K562 (cell line): ENCODE results near the gene IL1RAPL2.

Experiments used
- CBFA2T2 ChIP-seq: fragments of 450-650 bp; conservative IDR thresholded peaks from 2 replicates; pipeline ENCODE4 v1.6.1; 2017; ENCODE audit warnings: mild to moderate bottlenecking
- CTCF ChIP-seq, 3 experiments: IDR thresholded peaks in 2 of 3; conservative IDR thresholded peaks in 1 of 3; 2 replicates each; pipeline ENCODE4 v1.5.1; 2011 to 2012; ENCODE audit warnings: low read length in 3 of 3, mild to moderate bottlenecking in 3 of 3, control low read depth in 2 of 3, improper control_type of control experiment in 1 of 3, inconsistent platforms in 1 of 3, low read depth in 1 of 3, mixed read lengths in 1 of 3, moderate library complexity in 1 of 3; ENCODE audit not compliant: insufficient read depth in 2 of 3
- EP300 ChIP-seq: IDR thresholded peaks from 2 replicates; pipeline ENCODE4 v1.6.1; 2012; ENCODE audit warnings: low read length, improper control_type of control experiment
- GTF2A2 ChIP-seq: IDR thresholded peaks from 2 replicates; pipeline ENCODE4 v1.6.1; 2016; ENCODE audit warnings: mild to moderate bottlenecking, missing genetic modification characterization, missing compliant biosample characterization
- MYC ChIP-seq, 2 experiments: fragments of 250-450 bp in 1 of 2; sonication (Bioruptor Pico) in 1 of 2; IDR thresholded peaks; 2 replicates each; pipeline versions ENCODE4 v1.5.1 to v1.6.1; 2012 to 2021; ENCODE audit warnings: low read depth in 2 of 2, borderline replicate concordance in 1 of 2, improper control_type of control experiment in 1 of 2, low read length in 1 of 2, mild to moderate bottlenecking in 1 of 2, moderate library complexity in 1 of 2
- PBX2 ChIP-seq, 2 experiments: IDR thresholded peaks in 1 of 2; conservative IDR thresholded peaks in 1 of 2; 2 replicates each; pipeline ENCODE4 v1.6.1; 2016; ENCODE audit warnings: low read depth in 2 of 2, mild to moderate bottlenecking in 1 of 2, missing compliant biosample characterization in 1 of 2, missing genetic modification characterization in 1 of 2, moderate library complexity in 1 of 2
- POLR2A ChIP-seq: fragments of 450-650 bp; conservative IDR thresholded peaks from 2 replicates; pipeline ENCODE4 v1.6.1; 2016
- RNF219 ChIP-seq: fragments of 250-450 bp; sonication (Bioruptor Pico); IDR thresholded peaks from 2 replicates; pipeline ENCODE4 v1.5.0; 2022; ENCODE audit warnings: mild to moderate bottlenecking
- TGIF2 ChIP-seq: sonication (generic); formaldehyde crosslinking; IDR thresholded peaks from 2 replicates; pipeline ENCODE4 v1.8.1; 2022; ENCODE audit warnings: mild to moderate bottlenecking, missing genetic modification reagents, moderate library complexity
- ZBTB34 ChIP-seq: fragments of 250-450 bp; sonication (Bioruptor Pico); IDR thresholded peaks from 2 replicates; pipeline ENCODE4 v1.8.0; 2021; ENCODE audit warnings: mild to moderate bottlenecking, moderate library complexity
- ZNF311 ChIP-seq: fragments of 250-450 bp; sonication (Bioruptor Pico); IDR thresholded peaks from 2 replicates; pipeline ENCODE4 v1.4.0; 2020; ENCODE audit warnings: mild to moderate bottlenecking, moderate library complexity
- ZNF707 ChIP-seq: fragments of 250-450 bp; sonication (Bioruptor Pico); conservative IDR thresholded peaks from 2 replicates; pipeline ENCODE4 v1.8.0; 2022; ENCODE audit warnings: inconsistent platforms, mild to moderate bottlenecking, moderate library complexity
- TF ChIP-seq, protein P1 (sequence below): fragments of 150-350 bp; IDR thresholded peaks from 2 replicates; pipeline ENCODE4 v1.6.1; 2014; ENCODE audit warnings: low read depth, mild to moderate bottlenecking, low read length, borderline replicate concordance
- TF ChIP-seq, protein P2 (sequence below): IDR thresholded peaks from 2 replicates; pipeline ENCODE4 v1.6.1; 2011; ENCODE audit warnings: borderline replicate concordance, low read depth, mild to moderate bottlenecking, moderate library complexity, low read length; ENCODE audit not compliant: insufficient read depth, poor library complexity, severe bottlenecking

DNA sequence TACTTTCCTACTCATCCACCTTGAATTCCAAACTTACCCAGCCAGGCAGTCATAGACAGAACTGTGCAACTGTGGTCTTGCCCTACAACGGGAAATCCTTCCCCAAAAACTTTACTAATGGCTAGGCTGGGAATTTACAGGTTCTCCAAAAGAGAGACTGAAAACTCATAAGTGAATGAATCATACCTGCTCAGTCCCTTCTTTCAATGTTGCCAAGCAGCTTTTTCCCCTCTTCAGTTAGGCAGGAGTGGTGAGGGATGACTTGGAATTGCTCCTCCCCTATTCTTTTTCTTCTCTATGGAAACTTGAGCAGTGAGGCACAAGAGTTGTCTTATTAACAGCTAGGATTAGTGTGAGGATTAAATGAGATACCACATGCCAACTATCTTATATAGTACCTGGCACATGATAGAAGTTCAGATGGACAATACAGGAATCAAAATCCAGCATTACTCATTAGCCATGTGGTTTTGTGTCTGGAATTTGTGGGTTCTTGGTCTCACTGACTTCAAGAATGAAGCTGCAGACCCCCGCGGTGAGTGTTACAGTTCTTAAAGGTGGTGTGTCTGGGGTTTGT is 548.6 kb downstream of the IL1RAPL2 start:
- TF ChIP-seq CTCF (IDR thresholded peaks at IDR 0.05 in 2 of 3, conservative IDR thresholded peaks at IDR 0.05 in 1 of 3; ENCODE audit: insufficient read depth in 2 of 3, low read depth in 1 of 3, low read length in 3 of 3) (no peak), PBX2 (CRISPR knock-in tag; IDR thresholded peaks at IDR 0.05; ENCODE audit: low read depth) (no peak), PBX2 (tag; conservative IDR thresholded peaks at IDR 0.05; ENCODE audit: low read depth) (no peak), TGIF2 (CRISPR knock-in tag) (no peak), POLR2A (no peak), ZNF311 (CRISPR knock-in tag) (no peak), ZNF707 (no peak), ZBTB34 (CRISPR knock-in tag) (no peak), RNF219 (CRISPR knock-in tag) (no peak), EP300 (no peak), GTF2A2 (tag) (no peak), CBFA2T2 (no peak), MYC (IDR thresholded peaks at IDR 0.05; ENCODE audit: low read depth, low read length) (no peak), MYC (CRISPR knock-in tag; IDR thresholded peaks at IDR 0.05; ENCODE audit: borderline replicate concordance, low read depth) (no peak)
- TF ChIP-seq, protein P1, sequence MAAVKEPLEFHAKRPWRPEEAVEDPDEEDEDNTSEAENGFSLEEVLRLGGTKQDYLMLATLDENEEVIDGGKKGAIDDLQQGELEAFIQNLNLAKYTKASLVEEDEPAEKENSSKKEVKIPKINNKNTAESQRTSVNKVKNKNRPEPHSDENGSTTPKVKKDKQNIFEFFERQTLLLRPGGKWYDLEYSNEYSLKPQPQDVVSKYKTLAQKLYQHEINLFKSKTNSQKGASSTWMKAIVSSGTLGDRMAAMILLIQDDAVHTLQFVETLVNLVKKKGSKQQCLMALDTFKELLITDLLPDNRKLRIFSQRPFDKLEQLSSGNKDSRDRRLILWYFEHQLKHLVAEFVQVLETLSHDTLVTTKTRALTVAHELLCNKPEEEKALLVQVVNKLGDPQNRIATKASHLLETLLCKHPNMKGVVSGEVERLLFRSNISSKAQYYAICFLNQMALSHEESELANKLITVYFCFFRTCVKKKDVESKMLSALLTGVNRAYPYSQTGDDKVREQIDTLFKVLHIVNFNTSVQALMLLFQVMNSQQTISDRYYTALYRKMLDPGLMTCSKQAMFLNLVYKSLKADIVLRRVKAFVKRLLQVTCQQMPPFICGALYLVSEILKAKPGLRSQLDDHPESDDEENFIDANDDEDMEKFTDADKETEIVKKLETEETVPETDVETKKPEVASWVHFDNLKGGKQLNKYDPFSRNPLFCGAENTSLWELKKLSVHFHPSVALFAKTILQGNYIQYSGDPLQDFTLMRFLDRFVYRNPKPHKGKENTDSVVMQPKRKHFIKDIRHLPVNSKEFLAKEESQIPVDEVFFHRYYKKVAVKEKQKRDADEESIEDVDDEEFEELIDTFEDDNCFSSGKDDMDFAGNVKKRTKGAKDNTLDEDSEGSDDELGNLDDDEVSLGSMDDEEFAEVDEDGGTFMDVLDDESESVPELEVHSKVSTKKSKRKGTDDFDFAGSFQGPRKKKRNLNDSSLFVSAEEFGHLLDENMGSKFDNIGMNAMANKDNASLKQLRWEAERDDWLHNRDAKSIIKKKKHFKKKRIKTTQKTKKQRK, result no peak
- TF ChIP-seq, protein P2, sequence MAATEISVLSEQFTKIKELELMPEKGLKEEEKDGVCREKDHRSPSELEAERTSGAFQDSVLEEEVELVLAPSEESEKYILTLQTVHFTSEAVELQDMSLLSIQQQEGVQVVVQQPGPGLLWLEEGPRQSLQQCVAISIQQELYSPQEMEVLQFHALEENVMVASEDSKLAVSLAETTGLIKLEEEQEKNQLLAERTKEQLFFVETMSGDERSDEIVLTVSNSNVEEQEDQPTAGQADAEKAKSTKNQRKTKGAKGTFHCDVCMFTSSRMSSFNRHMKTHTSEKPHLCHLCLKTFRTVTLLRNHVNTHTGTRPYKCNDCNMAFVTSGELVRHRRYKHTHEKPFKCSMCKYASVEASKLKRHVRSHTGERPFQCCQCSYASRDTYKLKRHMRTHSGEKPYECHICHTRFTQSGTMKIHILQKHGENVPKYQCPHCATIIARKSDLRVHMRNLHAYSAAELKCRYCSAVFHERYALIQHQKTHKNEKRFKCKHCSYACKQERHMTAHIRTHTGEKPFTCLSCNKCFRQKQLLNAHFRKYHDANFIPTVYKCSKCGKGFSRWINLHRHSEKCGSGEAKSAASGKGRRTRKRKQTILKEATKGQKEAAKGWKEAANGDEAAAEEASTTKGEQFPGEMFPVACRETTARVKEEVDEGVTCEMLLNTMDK, result no peak
